Upper lobe of left lung (tissue), 6 donors: ENCODE measurements around the gene CNOT11. TPM values are rescaled to one million over a fixed set of nuclear protein-coding genes. Genes with fewer than 3 reads are reported as not detected.
"Not testable (repeated sequence)": the region's sequence is repeated elsewhere in the genome, so short reads cannot be mapped to it uniquely, and the experiment has no call there.

ENCODE experiments used
- ATAC-seq, 2 donors: fragments of 200-7000 bp; cut with Tn5 transposase; one replicate each; pipeline ENCODE4 v1.9.1; 2022; ENCODE audit warnings: mild to moderate bottlenecking in 2 of 2, moderate library complexity in 2 of 2; ENCODE audit not compliant: low FRiP score in 2 of 2
- DNase-seq, 2 donors: peaks; one replicate each; pipeline ENCODE4 v3.0.0-alpha.2; 2019 to 2020
- H3K27ac ChIP-seq, 4 donors: fragments of 200-600 bp; sonication (generic); one replicate each; pipeline ENCODE4 v1.5.1; 2016 to 2019
- H3K27me3 ChIP-seq, 4 donors: fragments of 200-600 bp; sonication (generic); one replicate each; pipeline ENCODE4 v1.5.1; 2017 to 2019
- H3K36me3 ChIP-seq, 4 donors: fragments of 200-600 bp; sonication (generic); one replicate each; pipeline ENCODE4 v1.5.1; 2016 to 2019
- H3K4me1 ChIP-seq, 4 donors: fragments of 200-600 bp; sonication (generic); one replicate each; pipeline ENCODE4 v1.5.1; 2018 to 2019
- H3K4me3 ChIP-seq, 4 donors: fragments of 200-600 bp; sonication (generic); one replicate each; pipeline ENCODE4 v1.5.1; 2017 to 2019; ENCODE audit warnings: mild to moderate bottlenecking in 2 of 4, moderate library complexity in 1 of 4
- H3K9me3 ChIP-seq, 4 donors: fragments of 200-600 bp; sonication (generic); one replicate each; pipeline ENCODE4 v1.5.1; 2018 to 2019
- EP300 ChIP-seq, 4 donors: sonication (generic); formaldehyde crosslinking; IDR thresholded peaks; one replicate each; pipeline ENCODE4 v1.5.1; 2017; ENCODE audit warnings: antibody characterized with exemption in 4 of 4, control low read depth in 2 of 4
- POLR2A ChIP-seq, 4 donors: fragments of 450-650 bp; IDR thresholded peaks; one replicate each; pipeline ENCODE4 v1.5.1; 2016 to 2017; ENCODE audit warnings: antibody characterized with exemption in 4 of 4, mild to moderate bottlenecking in 2 of 4
- POLR2AphosphoS5 ChIP-seq, 2 donors: sonication (generic); formaldehyde crosslinking; IDR thresholded peaks; one replicate each; pipeline ENCODE4 v1.5.1; 2017; ENCODE audit warnings: antibody characterized with exemption in 2 of 2
- WGBS, 2 donors: methylation state at CpG; one replicate each; pipeline ENCODE4 v1.1.5; 2017 to 2018; 5-methylcytosine and 5-hydroxymethylcytosine counted together
- total RNA-seq, 6 donors: library from RNA; depleted of rRNA in 4 of 6; stranded (reverse); fragments of >200 nt in 4 of 6; gene quantifications; one replicate each; pipeline versions ENCODE4 v1.1.0 to v1.2.1, GENCODE V29; 2016 to 2021
- TF ChIP-seq, protein P1 (sequence below), 6 experiments: fragments of 450-650 bp in 4 of 6; fragments of 200-600 bp in 2 of 6; sonication (generic) in 2 of 6; IDR thresholded peaks; one replicate each; pipeline ENCODE4 v1.5.1; 2016 to 2019; ENCODE audit warnings: antibody characterized with exemption in 6 of 6
- donor health status: DM: no; HTN: no; CAD: no; lungs with moderate emphysema.
- donor health status: DM: no; HTN: yes; CAD: no; lungs with severe emphysema.

Gene CNOT11
- total RNA-seq, 6 donors from 2014 or later = 15.9 to 49.1 (median 30.4) TPM

DNA sequence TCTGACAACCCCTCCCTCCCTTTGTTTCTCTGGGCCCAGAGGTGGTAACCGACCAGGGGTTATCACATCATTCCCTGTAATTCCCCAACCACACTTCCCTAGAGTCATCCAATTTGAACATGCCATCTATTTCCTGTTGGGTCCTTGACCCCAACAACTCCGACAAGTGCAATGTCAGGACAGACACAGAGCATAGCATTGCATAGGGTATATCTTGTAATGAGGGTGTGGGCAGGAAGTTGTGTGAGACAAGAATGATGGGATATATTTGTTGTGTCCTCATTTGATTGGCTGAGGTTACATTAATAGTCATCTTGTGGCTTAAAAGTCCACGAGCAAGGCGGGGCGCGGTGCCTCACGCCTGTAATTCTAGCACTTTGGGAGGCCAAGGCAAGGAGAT is 33.4 kb upstream of the CNOT11 start:
- H3K27me3 ChIP-seq = no peaks in the 10 kb centered on the region
- DNase-seq (no peak), ATAC-seq (no peak)
- H3K4me1 ChIP-seq = no peaks in the 10 kb centered on the region
- H3K9me3 ChIP-seq = no peaks in the 10 kb centered on the region
- no peak overlapping the region for H3K4me3 ChIP-seq
- TF ChIP-seq EP300 (IDR thresholded peaks at IDR 0.05) = no peak
- 86 to 88% methylated on average over 7 of the region's 7 CpGs for whole genome bisulfite sequencing, 2 donors
- no peaks in the 10 kb centered on the region for H3K36me3 ChIP-seq
- H3K27ac ChIP-seq = no peak overlapping the region

DNA sequence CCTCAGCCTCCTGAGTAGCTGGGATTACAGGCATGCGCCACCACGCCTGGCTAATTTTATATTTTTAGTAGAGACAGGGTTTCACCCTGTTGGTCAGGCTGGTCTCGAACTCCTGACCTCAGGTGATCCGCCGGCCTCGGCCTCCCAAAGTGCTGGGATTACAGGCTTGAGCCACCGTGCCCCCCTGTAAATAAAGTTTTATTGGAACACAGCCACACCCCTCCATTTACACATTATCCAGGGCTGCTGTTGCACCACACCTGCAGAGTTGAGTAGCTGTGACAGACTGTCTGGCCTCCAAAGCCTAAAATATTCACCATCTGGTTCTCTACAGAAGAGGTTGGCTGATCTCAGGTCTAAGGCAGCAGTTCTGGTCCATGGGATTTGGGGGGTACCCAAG is 32.6 kb upstream of the CNOT11 start:
- not testable (repeated sequence) for H3K9me3 ChIP-seq, DNase-seq, H3K27ac ChIP-seq, ATAC-seq, H3K4me3 ChIP-seq, H3K4me1 ChIP-seq, H3K27me3 ChIP-seq, H3K36me3 ChIP-seq
- 92 to 94% methylated on average over 7 of the region's 7 CpGs for WGBS, 2 donors

DNA sequence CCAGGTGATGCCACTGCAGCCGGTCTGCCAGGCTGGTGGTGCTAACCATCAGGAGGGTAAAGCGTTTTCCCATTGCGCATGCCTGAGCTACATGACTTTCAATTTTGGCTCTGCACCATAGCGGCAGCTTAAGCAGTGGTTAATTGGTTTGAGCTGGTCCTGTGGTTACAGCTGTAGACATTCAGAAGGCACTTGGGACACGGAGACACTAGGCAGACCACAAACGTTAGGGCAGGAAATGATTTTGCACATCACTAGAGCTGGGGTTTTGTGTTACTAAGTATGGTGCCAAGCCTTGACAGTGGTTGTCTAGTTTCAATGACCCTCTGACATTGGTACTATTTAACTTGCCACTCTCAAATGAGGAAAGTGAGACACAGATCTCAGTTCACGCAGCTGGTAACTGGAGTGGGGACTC is 28.9 kb upstream of the CNOT11 start:
- H3K4me3 ChIP-seq = no peak overlapping the region
- ATAC-seq = peak in 1 of 2 donors; percentile 43
- H3K27me3 ChIP-seq = no peaks in the 10 kb centered on the region
- H3K36me3 ChIP-seq = no peaks in the 10 kb centered on the region
- WGBS, 2 donors = 55 to 82% methylated on average over 5 to 7 of the region's 7 CpGs
- no peaks in the 10 kb centered on the region for H3K9me3 ChIP-seq
- TF ChIP-seq POLR2AphosphoS5 (IDR thresholded peaks at IDR 0.05) (no peak), EP300 (IDR thresholded peaks at IDR 0.05) (no peak), POLR2A (IDR thresholded peaks at IDR 0.05) (no peak)
- TF ChIP-seq, protein P1, sequence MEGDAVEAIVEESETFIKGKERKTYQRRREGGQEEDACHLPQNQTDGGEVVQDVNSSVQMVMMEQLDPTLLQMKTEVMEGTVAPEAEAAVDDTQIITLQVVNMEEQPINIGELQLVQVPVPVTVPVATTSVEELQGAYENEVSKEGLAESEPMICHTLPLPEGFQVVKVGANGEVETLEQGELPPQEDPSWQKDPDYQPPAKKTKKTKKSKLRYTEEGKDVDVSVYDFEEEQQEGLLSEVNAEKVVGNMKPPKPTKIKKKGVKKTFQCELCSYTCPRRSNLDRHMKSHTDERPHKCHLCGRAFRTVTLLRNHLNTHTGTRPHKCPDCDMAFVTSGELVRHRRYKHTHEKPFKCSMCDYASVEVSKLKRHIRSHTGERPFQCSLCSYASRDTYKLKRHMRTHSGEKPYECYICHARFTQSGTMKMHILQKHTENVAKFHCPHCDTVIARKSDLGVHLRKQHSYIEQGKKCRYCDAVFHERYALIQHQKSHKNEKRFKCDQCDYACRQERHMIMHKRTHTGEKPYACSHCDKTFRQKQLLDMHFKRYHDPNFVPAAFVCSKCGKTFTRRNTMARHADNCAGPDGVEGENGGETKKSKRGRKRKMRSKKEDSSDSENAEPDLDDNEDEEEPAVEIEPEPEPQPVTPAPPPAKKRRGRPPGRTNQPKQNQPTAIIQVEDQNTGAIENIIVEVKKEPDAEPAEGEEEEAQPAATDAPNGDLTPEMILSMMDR (IDR thresholded peaks at IDR 0.05) = no peak
- no peaks in the 10 kb centered on the region for H3K4me1 ChIP-seq
- peak in 1 of 2 donors; percentile 29 for DNase-seq
- H3K27ac ChIP-seq = no peak overlapping the region

DNA sequence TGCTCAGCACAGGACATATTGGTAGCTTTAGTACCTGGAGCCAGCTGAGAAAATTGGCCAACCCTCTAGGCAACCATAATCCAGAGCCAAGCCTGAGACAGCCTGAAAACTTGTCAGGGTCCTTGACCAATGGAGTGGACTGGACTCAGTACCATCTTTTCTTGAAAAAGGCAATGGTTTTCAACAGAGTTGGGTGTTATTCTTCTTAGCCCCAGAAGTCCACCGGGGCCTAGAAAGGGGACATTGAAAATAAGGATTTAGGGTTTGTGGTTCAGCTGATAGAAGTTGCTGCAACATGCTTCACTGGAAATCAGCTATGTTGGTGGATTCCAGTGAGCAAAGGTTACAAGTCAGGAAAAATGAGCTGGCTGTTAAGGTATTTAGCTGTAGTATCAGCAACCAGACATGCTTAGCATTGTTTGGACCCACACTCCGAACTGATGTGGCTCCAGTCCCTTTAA is 22.1 kb upstream of the CNOT11 start:
- Histone ChIP-seq H3K4me3 (no peak overlapping the region), H3K9me3 (no peaks in the 10 kb centered on the region), H3K27ac (no peak overlapping the region), H3K27me3 (no peaks in the 10 kb centered on the region), H3K4me1 (peaks cover 0 to 5% (median 0%) of the 10 kb centered on the region in 4 donors), H3K36me3 (no peaks in the 10 kb centered on the region)
- 85 to 94% methylated on average over 2 of the region's 2 CpGs for WGBS, 2 donors
- ATAC-seq (no peak), DNase-seq (no peak)
- TF ChIP-seq, protein P1 (IDR thresholded peaks at IDR 0.05) = no peak

DNA sequence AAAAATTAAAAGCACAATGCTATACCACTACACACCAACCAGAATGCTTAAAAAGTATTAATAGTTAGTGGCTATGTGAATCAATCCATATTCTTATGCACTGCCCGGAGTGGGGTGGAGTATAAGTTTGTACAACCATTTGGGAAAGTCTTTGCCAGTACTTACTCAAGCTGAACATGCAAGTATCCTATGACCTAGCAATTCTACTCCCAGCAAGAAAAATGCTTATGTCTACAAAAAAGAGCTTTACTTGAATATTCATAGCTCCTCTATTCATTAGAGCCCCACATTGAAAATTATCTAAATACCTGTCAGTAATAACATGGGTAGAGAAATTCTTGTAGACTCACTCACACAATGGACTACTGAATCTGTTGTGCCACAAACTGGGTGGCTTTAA is 21.4 kb upstream of the CNOT11 start:
- Histone ChIP-seq H3K9me3 (no peaks in the 10 kb centered on the region), H3K4me3 (no peak overlapping the region), H3K27me3 (no peaks in the 10 kb centered on the region), H3K4me1 (peaks cover 0 to 5% (median 0%) of the 10 kb centered on the region in 4 donors), H3K27ac (no peak overlapping the region), H3K36me3 (no peaks in the 10 kb centered on the region)
- TF ChIP-seq POLR2AphosphoS5 (IDR thresholded peaks at IDR 0.05) (no peak), POLR2A (IDR thresholded peaks at IDR 0.05) (no peak), EP300 (IDR thresholded peaks at IDR 0.05) (no peak)
- TF ChIP-seq, protein P1 (IDR thresholded peaks at IDR 0.05) = no peak
- 91 to 100% methylated on average over 1 of the region's 1 CpG for WGBS, 2 donors
- ATAC-seq (no peak), DNase-seq (no peak)

DNA sequence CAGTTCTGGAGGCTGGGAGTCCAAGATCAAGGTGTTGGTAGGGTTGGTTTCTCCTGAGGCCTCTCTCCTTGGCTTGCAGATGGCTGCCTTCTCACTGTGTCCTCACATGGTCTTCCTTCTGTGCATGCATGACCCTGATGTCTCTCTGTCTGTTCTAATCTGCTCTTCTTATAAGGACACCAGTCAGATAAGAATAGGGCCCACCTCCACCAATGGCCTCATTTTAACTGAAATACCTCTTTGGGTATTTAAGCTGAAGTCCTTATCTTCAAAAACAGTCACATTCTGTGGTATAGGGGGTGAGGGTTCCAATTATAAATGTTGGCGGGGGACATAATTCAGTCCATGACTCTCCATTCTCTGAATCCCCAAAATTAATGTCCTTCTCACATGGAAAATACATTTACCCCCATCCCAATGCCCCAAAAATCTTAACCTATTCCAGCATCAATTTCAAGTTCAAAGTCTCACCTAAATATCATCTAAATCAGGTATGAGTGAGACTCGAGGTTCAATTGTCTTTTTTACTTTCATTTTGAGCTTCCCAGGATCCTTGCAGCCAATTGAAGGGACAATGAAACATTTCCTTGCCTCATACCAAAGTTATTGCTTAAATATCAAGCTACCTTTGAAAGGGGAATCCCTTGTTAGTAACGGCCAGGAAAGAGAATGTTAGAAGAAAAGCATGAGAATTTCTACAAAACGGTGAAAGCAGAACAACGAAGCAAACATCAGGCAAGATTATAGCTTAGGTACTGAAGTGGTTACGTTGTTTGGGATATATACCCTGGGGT is 20.6 kb upstream of the CNOT11 start:
- H3K27ac ChIP-seq = no peak overlapping the region
- DNase-seq = no peak
- TF ChIP-seq EP300 (IDR thresholded peaks at IDR 0.05) (no peak), POLR2A (IDR thresholded peaks at IDR 0.05) (no peak), POLR2AphosphoS5 (IDR thresholded peaks at IDR 0.05) (no peak)
- TF ChIP-seq, protein P1 (IDR thresholded peaks at IDR 0.05) = no peak

More for the DNA sequence above, 20.6 kb upstream of the CNOT11 start:
- H3K27me3 ChIP-seq = no peaks in the 10 kb centered on the region
- no peak overlapping the region for H3K4me3 ChIP-seq
- H3K4me1 ChIP-seq = peaks cover 0 to 5% (median 0%) of the 10 kb centered on the region in 4 donors
- 86 to 89% methylated on average over 6 of the region's 6 CpGs for WGBS, 2 donors
- H3K9me3 ChIP-seq = no peaks in the 10 kb centered on the region
- H3K36me3 ChIP-seq = no peaks in the 10 kb centered on the region
- no peak for ATAC-seq
